HepG2 (cell line): ENCODE results near the gene MOK.

Source experiments
- ARID2 ChIP-seq: sonication (generic); formaldehyde crosslinking; IDR thresholded peaks from 2 replicates; pipeline ENCODE4 v1.8.1; 2022; ENCODE audit warnings: mild to moderate bottlenecking, missing genetic modification reagents, borderline replicate concordance
- JUNB ChIP-seq: sonication (generic); formaldehyde crosslinking; IDR thresholded peaks from 2 replicates; pipeline ENCODE4 v1.8.0; 2022; ENCODE audit warnings: missing genetic modification reagents, mild to moderate bottlenecking, borderline replicate concordance
- NONO ChIP-seq, 2 experiments: fragments of 450-650 bp in 1 of 2; sonication (generic) in 1 of 2; formaldehyde crosslinking in 1 of 2; IDR thresholded peaks in 1 of 2; conservative IDR thresholded peaks in 1 of 2; 2 replicates each; pipeline versions ENCODE4 v1.6.1 to v1.8.0; 2017 to 2022; ENCODE audit warnings: mild to moderate bottlenecking in 1 of 2, missing genetic modification reagents in 1 of 2, moderate library complexity in 1 of 2
- POLR2A ChIP-seq, 2 experiments: IDR thresholded peaks; 2 replicates each; pipeline ENCODE4 v1.6.1; 2011; ENCODE audit warnings: low read depth in 2 of 2, low read length in 2 of 2, mild to moderate bottlenecking in 1 of 2, moderate library complexity in 1 of 2; ENCODE audit not compliant: insufficient read depth in 1 of 2
- POLR2AphosphoS2 ChIP-seq: IDR thresholded peaks from 2 replicates; pipeline ENCODE4 v1.6.1; 2011; ENCODE audit warnings: low read depth, low read length, improper control_type of control experiment
- SYNCRIP ChIP-seq: fragments of 200-400 bp; formaldehyde crosslinking; IDR thresholded peaks from 2 replicates; pipeline ENCODE4 v1.6.1; 2018; ENCODE audit warnings: mild to moderate bottlenecking, low read depth, low read length; ENCODE audit not compliant: insufficient read depth
- TAF1 ChIP-seq: sonication (generic); formaldehyde crosslinking; IDR thresholded peaks from 2 replicates; pipeline ENCODE4 v1.4.0; 2020; ENCODE audit warnings: missing genetic modification reagents
- ZNF263 ChIP-seq: sonication (generic); formaldehyde crosslinking; IDR thresholded peaks from 2 replicates; pipeline ENCODE4 v1.4.0; 2020; ENCODE audit warnings: missing genetic modification reagents
- ZNF552 ChIP-seq: sonication (generic); formaldehyde crosslinking; IDR thresholded peaks from 2 replicates; pipeline ENCODE4 v1.9.0; 2022; ENCODE audit warnings: missing genetic modification reagents, mild to moderate bottlenecking, borderline replicate concordance
- ZSCAN20 ChIP-seq: sonication (generic); formaldehyde crosslinking; IDR thresholded peaks from 2 replicates; pipeline ENCODE4 v1.4.0; 2020; ENCODE audit warnings: missing genetic modification reagents, mild to moderate bottlenecking, borderline replicate concordance
- TF ChIP-seq, protein P1 (sequence below): sonication (generic); formaldehyde crosslinking; IDR thresholded peaks from 2 replicates; pipeline ENCODE4 v1.5.0; 2020; ENCODE audit warnings: mild to moderate bottlenecking, missing genetic modification reagents, moderate library complexity
- TF ChIP-seq, protein P2 (sequence below): sonication (generic); formaldehyde crosslinking; IDR thresholded peaks from 2 replicates; pipeline ENCODE4 v1.4.0; 2020; ENCODE audit warnings: missing genetic modification reagents

- TF ChIP-seq ZNF263 (CRISPR knock-in tag): no peak
- TF ChIP-seq POLR2AphosphoS2: no peak
- TF ChIP-seq ARID2 (CRISPR knock-in tag): no peak
- no peak for TF ChIP-seq JUNB (CRISPR knock-in tag)
- TF ChIP-seq NONO (IDR thresholded peaks at IDR 0.05): no peak
- no peak for TF ChIP-seq NONO (CRISPR knock-in tag; conservative IDR thresholded peaks at IDR 0.05)
- TF ChIP-seq, protein P1, sequence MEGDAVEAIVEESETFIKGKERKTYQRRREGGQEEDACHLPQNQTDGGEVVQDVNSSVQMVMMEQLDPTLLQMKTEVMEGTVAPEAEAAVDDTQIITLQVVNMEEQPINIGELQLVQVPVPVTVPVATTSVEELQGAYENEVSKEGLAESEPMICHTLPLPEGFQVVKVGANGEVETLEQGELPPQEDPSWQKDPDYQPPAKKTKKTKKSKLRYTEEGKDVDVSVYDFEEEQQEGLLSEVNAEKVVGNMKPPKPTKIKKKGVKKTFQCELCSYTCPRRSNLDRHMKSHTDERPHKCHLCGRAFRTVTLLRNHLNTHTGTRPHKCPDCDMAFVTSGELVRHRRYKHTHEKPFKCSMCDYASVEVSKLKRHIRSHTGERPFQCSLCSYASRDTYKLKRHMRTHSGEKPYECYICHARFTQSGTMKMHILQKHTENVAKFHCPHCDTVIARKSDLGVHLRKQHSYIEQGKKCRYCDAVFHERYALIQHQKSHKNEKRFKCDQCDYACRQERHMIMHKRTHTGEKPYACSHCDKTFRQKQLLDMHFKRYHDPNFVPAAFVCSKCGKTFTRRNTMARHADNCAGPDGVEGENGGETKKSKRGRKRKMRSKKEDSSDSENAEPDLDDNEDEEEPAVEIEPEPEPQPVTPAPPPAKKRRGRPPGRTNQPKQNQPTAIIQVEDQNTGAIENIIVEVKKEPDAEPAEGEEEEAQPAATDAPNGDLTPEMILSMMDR (CRISPR knock-in tag): no peak
- TF ChIP-seq, protein P2, sequence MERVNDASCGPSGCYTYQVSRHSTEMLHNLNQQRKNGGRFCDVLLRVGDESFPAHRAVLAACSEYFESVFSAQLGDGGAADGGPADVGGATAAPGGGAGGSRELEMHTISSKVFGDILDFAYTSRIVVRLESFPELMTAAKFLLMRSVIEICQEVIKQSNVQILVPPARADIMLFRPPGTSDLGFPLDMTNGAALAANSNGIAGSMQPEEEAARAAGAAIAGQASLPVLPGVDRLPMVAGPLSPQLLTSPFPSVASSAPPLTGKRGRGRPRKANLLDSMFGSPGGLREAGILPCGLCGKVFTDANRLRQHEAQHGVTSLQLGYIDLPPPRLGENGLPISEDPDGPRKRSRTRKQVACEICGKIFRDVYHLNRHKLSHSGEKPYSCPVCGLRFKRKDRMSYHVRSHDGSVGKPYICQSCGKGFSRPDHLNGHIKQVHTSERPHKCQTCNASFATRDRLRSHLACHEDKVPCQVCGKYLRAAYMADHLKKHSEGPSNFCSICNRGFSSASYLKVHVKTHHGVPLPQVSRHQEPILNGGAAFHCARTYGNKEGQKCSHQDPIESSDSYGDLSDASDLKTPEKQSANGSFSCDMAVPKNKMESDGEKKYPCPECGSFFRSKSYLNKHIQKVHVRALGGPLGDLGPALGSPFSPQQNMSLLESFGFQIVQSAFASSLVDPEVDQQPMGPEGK (CRISPR knock-in tag): no peak
- no peak for TF ChIP-seq TAF1 (CRISPR knock-in tag)
- TF ChIP-seq SYNCRIP: no peak
- no peak for TF ChIP-seq POLR2A (IDR thresholded peaks at IDR 0.05; ENCODE audit: insufficient read depth in 1 of 2, low read depth in 2 of 2, low read length in 2 of 2)
- TF ChIP-seq ZNF552: no peak
- TF ChIP-seq ZSCAN20 (CRISPR knock-in tag): no peak
Observed at GRCh38 chr14:102258136-102258535, 46.8 kb downstream of the MOK start.
